ENCODE data around the gene LIPH.

DNA sequence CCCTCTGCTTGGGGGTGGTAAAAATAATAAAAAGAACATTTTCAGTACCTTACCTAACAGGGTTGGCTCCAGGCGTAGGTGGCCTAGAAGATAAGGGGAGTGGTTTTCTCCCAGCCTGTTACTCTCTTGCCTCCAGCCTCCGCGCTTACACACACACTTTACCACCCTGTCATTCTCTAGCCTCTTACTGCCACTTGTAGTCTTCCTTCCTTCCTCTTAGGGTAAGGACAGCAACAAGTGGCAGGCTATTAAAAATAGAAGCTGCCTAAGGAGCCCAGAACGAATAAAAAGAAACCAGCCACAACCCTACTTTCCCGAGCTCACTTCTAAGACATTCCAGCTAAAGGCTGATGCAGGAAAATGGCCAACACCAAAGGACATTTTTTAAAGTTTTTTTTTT is 9.6 kb upstream of the LIPH start:
- TF ChIP-seq, protein P1, sequence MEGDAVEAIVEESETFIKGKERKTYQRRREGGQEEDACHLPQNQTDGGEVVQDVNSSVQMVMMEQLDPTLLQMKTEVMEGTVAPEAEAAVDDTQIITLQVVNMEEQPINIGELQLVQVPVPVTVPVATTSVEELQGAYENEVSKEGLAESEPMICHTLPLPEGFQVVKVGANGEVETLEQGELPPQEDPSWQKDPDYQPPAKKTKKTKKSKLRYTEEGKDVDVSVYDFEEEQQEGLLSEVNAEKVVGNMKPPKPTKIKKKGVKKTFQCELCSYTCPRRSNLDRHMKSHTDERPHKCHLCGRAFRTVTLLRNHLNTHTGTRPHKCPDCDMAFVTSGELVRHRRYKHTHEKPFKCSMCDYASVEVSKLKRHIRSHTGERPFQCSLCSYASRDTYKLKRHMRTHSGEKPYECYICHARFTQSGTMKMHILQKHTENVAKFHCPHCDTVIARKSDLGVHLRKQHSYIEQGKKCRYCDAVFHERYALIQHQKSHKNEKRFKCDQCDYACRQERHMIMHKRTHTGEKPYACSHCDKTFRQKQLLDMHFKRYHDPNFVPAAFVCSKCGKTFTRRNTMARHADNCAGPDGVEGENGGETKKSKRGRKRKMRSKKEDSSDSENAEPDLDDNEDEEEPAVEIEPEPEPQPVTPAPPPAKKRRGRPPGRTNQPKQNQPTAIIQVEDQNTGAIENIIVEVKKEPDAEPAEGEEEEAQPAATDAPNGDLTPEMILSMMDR (IDR thresholded peaks at IDR 0.05) = no peak
- TF ChIP-seq POLR2A (IDR thresholded peaks at IDR 0.05) = no peak

All from testis (tissue), 2 donors.